CD4-positive, alpha-beta T cell treated with Interleukin-6 for 4 hours (primary cell): ENCODE data around the gene SYNDIG1.

Experiments
- DNase-seq: peaks from one replicate; pipeline ENCODE4 v3.0.0-alpha.2; 2020; ENCODE audit warnings: mixed read lengths

SYNDIG1 gene

GRCh38 chr20:24679448-24680047, 210.1 kb downstream of the SYNDIG1 start:
- no peak for DNase-seq

- DNase-seq: no peak
Observed at GRCh38 chr20:24681634-24682495, 212.4 kb downstream of the SYNDIG1 start.

GRCh38 chr20:24682496-24682985, 213.1 kb downstream of the SYNDIG1 start:
- no peak for DNase-seq

- no peak for DNase-seq
Observed at GRCh38 chr20:24683676-24684075, 214.2 kb downstream of the SYNDIG1 start.

- DNase-seq: no peak
Observed at GRCh38 chr20:24684421-24684871, 215.0 kb downstream of the SYNDIG1 start.

DNA sequence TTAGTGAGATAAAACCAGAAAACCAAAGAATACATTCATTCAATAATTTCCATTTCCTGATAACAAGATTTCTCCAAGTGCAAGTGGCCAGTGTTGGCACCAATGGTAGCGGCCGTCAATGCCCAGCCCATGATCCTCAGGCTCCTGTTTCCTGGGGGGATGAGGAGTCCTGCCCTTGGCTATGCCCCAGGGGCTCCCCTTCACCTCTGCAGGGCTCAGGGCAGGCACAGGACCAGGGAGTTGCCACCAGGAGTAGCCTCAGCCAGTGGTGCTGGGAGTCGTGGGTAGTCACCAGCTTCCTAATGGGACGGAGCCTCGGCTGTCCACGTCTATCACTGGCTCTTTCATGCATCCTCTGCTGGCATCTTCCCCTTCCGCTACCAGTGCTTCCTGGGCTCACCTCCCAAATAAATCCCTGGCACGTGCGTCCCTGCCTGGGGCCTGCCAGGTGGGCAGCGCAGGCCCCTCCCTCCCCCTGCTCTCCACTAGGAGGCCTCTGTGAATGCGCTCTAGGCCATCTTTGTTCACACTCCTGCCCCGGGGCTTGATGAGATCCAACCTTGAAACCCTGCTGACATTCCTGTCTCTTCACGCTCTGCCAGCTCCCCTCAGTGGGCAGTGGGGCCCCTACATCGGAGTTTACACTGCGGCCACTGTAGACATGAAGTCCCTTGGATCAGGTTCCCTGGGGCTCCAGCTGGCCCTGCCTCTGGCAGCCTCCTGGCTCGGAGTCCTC, 215.7 kb downstream of the SYNDIG1 start:
- DNase-seq: no peak

- DNase-seq: no peak
Observed at GRCh38 chr20:24685736-24686135, 216.3 kb downstream of the SYNDIG1 start.

DNA sequence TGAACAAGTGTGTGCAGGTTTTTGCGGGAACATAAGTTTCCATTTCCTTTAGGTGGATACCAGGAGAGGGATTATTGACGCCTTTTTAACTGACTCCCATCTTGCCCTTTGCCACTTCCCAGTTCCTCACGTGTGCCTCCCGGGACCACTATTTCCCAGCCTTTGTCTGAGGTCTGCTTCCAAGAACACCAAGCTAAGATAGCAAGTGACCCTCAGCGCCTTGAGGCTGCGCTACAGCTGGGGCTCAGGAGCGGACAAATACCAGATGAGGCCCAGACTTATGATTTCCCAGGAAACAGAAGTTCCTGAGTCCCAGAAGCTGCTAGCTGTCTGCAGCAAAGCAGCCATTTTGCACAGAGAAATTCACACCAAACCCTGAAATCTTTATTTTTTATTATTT, 216.7 kb downstream of the SYNDIG1 start:
- DNase-seq: no peak

GRCh38 chr20:24690408-24690807, 221.0 kb downstream of the SYNDIG1 start:
- DNase-seq: no peak

- DNase-seq: no peak
Observed at GRCh38 chr20:24691901-24692351, 222.5 kb downstream of the SYNDIG1 start.

GRCh38 chr20:24692446-24693200, 223.2 kb downstream of the SYNDIG1 start:
- DNase-seq: no peak

- DNase-seq: no peak
Observed at GRCh38 chr20:24693466-24694156, 224.2 kb downstream of the SYNDIG1 start.

- no peak for DNase-seq
Observed at GRCh38 chr20:24694157-24694726, 224.8 kb downstream of the SYNDIG1 start.

GRCh38 chr20:24694727-24695528, 225.5 kb downstream of the SYNDIG1 start:
- DNase-seq: no peak

GRCh38 chr20:24695529-24696225, 226.2 kb downstream of the SYNDIG1 start:
- no peak for DNase-seq

- no peak for DNase-seq
Observed at GRCh38 chr20:24696396-24696795, 227.0 kb downstream of the SYNDIG1 start.

GRCh38 chr20:24697411-24697810, 228.0 kb downstream of the SYNDIG1 start:
- DNase-seq: no peak

- no peak for DNase-seq
Observed at GRCh38 chr20:24698189-24698588, 228.8 kb downstream of the SYNDIG1 start.

- DNase-seq: no peak
Observed at GRCh38 chr20:24698706-24699206, 229.3 kb downstream of the SYNDIG1 start.
